GM10266 (cell line): ENCODE measurements around the gene PLEKHA7.

Source experiments
- DNase-seq: peaks from one replicate; pipeline ENCODE4 v3.0.0; 2012; ENCODE audit errors: extremely low spot score
- TF ChIP-seq, protein P1 (sequence below): IDR thresholded peaks from 2 replicates; pipeline ENCODE4 v1.5.1; 2012; ENCODE audit warnings: mild to moderate bottlenecking, low read depth; ENCODE audit not compliant: control insufficient read depth, insufficient read depth; ENCODE audit errors: missing control alignments

The PLEKHA7 gene

DNA sequence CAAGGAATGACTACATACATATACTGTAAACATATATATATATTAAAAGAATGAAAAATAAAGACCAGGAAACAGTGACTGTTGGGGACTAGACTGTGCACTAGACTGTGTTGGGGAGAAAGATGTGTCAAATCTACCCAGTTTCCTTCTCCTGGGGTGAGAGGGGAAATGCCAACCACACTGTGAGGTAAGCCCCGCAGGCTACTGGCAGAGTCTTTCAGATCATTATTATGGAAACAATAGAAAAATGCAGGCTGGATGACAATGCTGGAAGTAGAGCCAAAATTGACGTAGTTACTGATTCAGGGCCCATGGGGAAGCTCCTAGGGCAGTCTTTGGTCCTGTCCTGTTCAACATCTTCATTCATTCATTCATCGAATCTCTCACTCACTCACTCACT is 174.4 kb downstream of the PLEKHA7 start:
- no peak for DNase-seq
- TF ChIP-seq, protein P1, sequence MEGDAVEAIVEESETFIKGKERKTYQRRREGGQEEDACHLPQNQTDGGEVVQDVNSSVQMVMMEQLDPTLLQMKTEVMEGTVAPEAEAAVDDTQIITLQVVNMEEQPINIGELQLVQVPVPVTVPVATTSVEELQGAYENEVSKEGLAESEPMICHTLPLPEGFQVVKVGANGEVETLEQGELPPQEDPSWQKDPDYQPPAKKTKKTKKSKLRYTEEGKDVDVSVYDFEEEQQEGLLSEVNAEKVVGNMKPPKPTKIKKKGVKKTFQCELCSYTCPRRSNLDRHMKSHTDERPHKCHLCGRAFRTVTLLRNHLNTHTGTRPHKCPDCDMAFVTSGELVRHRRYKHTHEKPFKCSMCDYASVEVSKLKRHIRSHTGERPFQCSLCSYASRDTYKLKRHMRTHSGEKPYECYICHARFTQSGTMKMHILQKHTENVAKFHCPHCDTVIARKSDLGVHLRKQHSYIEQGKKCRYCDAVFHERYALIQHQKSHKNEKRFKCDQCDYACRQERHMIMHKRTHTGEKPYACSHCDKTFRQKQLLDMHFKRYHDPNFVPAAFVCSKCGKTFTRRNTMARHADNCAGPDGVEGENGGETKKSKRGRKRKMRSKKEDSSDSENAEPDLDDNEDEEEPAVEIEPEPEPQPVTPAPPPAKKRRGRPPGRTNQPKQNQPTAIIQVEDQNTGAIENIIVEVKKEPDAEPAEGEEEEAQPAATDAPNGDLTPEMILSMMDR = no peak

DNA sequence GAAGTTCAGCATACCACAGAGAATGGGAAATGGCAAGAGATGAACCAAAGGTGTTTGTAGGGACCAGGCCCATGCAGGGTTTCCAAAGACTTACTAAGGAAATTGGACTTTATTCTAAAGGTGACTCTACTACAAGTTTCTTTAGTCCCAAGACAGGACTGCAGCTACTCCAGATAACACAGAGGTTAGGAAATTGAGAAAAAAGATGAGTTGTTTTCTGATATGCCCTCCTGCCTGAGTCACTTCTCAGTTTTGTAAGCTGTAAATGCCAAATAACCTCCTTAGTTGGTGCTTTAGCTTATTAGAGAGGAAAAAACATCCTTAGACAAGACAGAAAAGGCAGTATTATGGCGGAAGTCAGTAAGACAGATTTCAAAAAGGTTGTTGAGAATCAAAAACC is 179.8 kb downstream of the PLEKHA7 start:
- no peak for DNase-seq
- TF ChIP-seq, protein P1 = no peak

DNA sequence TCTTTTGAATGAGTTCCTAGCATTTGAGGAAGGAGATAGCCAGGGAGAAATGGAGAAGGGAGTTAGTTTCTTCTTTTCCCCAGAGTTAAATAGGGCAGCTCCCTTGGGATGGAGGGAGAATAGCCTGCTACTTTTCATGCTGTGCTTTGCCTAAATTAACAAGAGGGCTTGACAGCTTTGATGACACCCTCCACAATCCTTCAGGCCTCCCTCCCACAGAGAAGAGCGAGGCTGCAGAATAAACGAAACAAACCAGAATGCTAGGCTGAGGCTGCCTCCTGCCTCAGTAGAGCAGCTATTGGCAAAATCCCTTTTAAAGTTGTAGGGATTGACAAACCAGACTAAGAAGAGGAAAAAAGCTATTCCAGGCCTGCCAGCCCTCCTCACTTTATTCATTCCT is 181.2 kb downstream of the PLEKHA7 start:
- DNase-seq = no peak
- TF ChIP-seq, protein P1 = no peak

DNA sequence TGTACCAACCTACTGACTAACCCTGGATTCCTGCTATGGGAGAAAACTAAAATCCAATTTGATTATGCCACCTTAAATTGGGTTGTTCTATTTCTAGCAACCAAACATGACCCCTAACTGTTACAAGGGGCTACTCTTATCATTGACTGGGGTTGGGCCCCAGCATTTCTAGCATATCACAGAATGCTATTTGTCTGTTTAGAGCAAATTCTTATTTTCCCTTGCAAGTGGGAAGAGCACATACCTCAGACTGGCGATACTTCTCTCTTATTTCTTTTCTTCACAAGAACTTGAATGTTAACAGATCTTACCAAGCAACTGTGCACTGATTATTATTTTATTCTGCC is 182.0 kb downstream of the PLEKHA7 start:
- DNase-seq = no peak
- TF ChIP-seq, protein P1 = no peak

DNA sequence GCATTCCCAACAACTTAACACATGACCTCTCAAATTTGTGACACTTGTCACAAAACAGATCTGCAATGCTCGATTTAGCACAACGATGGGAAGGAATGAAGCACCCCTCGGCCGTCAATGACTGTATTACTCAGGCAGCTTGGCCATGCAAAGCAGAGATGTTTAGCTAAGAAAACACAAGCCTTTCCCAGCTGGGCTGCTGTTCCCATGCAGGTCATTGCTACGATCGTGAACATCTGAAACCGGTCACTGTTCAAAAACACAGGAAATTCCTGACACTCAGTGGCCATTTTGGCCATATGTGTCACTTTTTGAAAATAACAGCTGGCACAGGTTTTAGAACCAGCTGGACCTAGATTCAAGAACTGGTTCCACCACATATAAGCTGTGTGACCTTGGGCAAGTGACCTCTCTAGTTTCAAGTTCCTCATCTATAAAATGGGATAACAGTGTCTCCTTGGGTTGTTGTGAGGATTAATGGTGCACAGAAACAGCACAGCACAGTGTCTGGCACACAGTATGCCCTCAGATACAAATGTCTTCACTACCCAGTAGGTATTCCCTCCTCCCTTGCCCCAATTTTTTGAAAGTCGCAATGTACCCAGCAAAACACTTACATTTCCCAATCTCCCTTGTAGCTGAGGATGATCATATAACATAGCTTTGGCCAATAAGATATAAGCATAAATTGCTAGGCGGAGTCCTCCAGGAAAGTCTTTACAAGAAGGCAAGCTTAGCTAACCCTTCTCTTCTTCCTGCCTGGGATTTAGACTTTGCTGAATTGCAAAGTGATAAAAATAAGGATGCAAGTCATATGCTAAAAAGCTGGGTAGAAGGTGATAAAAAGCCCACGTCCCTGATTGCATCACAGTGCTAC is 182.7 kb downstream of the PLEKHA7 start:
- DNase-seq = no peak
- TF ChIP-seq, protein P1 = no peak

DNA sequence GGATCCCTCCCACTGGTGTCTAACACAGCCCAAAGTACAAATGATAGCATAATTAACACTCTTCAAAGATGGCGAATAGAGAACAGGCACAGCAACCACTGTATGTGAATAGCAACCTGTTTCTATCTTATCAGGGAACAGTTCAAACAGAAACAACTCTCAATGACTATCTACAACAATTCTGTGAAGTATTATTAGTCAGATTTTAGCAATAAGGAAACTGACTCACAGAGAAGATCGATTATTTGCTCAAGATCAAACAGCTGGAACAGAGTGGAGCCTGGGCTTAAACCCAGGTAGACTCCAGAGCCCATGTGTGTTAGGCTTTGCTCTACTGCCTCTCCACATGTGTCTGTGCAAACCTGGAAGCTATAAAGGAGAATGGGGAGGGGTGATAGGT is 187.1 kb downstream of the PLEKHA7 start:
- TF ChIP-seq, protein P1 = no peak
- DNase-seq = no peak

DNA sequence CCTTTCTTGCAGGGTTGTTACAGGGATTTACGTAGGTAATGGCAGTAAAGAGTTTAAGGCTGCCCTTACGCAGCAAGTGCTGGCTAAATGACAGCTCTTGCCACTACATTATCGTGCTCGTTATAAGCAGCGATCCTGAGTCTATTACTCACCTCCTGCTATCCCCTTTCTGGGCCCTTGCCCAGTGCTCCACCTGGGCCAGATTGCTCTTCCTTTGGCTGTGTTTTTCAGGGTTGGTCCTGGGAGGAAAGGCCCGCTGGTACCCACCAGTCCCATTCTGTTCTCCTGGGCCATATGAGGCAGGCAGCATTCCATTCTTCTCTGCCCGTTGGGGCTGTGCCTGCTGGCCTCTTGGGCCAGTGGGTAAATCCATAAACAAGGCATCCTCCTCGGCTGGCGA is 188.2 kb downstream of the PLEKHA7 start:
- TF ChIP-seq, protein P1 = no peak
- DNase-seq = no peak
